Epithelial cell of proximal tubule (primary cell): Measurements from ENCODE around the gene CXCL14. TPM values are rescaled to one million over a fixed set of nuclear protein-coding genes. Genes with fewer than 3 reads are reported as not detected.

ENCODE experiments used
- DNase-seq: peaks from one replicate; pipeline ENCODE4 v3.0.0-alpha.2; 2011; ENCODE audit warnings: low read depth
- H3K4me3 ChIP-seq: 2 replicates; pipeline ENCODE4 v1.5.1; 2011; ENCODE audit warnings: low read depth, mild to moderate bottlenecking, low read length
- CTCF ChIP-seq: conservative IDR thresholded peaks from 2 replicates; pipeline ENCODE4 v1.5.1; 2012; ENCODE audit warnings: low read depth, mild to moderate bottlenecking, low read length
- total RNA-seq: library from RNA; depleted of rRNA; stranded (reverse); fragments of >200 nt; gene quantifications from 2 replicates; pipeline ENCODE4 v1.2.3, GENCODE V29; 2015

The CXCL14 gene
- total RNA-seq, 1 donor from 2014 or later = 0.06 TPM

- TF ChIP-seq CTCF = no peak
- H3K4me3 ChIP-seq = no peak overlapping the region
Observed at GRCh38 chr5:135549413-135549812, 29.4 kb downstream of the CXCL14 start.

GRCh38 chr5:135547590-135548254 lies 31.1 kb downstream of the CXCL14 start:
- H3K4me3 ChIP-seq = no peak overlapping the region
- TF ChIP-seq CTCF = no peak
- no peak for DNase-seq

More at GRCh38 chr5:135549413-135549812, 29.4 kb downstream of the CXCL14 start:
- no peak for DNase-seq

DNA sequence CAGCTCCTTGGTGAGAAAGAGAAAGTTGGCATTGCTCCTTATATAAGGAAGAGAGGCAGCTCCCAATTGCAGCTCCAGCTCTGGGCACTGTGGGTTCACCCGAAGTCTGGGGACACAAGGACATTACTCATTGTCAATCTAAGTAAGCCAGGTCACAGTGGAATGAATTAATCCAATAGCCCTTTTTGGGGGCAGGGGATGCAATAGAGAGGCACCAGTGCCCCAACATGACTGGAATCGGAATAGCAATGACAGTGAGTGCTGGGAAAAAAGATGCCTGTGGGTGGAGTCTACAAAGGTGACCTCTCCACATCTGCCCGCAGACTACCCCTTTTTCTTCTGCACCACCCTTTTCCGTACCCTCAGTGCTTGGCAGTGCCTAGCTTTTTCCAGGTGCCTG lies 31.9 kb downstream of the CXCL14 start:
- H3K4me3 ChIP-seq = no peak overlapping the region
- TF ChIP-seq CTCF = peak; percentile 2
- no peak for DNase-seq

DNA sequence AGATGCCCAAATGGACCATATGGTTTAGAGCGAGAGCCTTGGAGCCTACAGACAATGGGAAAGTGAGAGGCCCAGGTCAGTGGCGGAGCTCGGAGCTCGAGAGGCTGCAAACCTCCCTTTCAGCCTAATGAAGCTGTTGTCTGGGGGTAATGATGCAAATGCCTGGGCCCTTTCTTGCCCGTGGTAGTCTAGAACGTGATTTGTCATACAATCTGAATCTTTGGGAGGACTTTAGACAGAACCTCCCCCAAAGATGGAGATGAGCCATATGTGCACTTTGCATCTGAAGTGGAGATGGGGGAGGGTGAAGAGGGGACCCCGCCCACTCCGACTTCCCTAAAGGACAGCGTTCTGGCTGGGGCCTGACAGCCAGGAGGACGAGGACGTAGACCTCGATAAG lies 32.7 kb downstream of the CXCL14 start:
- TF ChIP-seq CTCF = no peak
- no peak overlapping the region for H3K4me3 ChIP-seq
- DNase-seq = no peak

DNA sequence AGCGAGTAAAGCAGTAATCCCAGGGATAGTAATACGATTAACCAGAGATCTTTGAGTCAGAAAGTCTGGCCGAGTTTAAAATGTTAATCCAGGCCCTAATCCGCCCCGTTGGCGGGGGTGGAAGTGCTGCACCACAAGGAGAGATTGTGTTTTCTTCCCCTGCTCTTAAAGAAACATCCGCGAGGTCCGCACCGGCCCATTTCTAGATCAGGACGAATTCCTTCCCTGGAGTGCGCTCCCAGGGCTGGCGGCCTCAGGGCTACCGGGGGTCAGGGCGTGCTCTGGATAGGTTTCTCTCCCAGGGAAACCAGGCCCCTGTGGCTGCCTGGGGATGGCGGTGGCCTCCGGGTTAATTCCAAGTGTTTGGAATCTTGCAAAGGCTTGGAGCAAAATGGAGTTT lies 33.7 kb downstream of the CXCL14 start:
- TF ChIP-seq CTCF = no peak
- H3K4me3 ChIP-seq = no peak overlapping the region
- DNase-seq = no peak

GRCh38 chr5:135543485-135544304 lies 35.1 kb downstream of the CXCL14 start:
- DNase-seq = no peak
- no peak for TF ChIP-seq CTCF
- H3K4me3 ChIP-seq = peak overlapping the region; percentile 14
